Measurements from ENCODE around the gene TMEM41A. TPM values are rescaled to one million over a fixed set of nuclear protein-coding genes. Genes with fewer than 3 reads are reported as not detected.
"Not testable (repeated sequence)": the region's sequence is repeated elsewhere in the genome, so short reads cannot be mapped to it uniquely, and the experiment has no call there.

Gene TMEM41A
- total RNA-seq, 4 donors from 2014 or later, result 12.5 to 24.6 (median 13.4) TPM

DNA sequence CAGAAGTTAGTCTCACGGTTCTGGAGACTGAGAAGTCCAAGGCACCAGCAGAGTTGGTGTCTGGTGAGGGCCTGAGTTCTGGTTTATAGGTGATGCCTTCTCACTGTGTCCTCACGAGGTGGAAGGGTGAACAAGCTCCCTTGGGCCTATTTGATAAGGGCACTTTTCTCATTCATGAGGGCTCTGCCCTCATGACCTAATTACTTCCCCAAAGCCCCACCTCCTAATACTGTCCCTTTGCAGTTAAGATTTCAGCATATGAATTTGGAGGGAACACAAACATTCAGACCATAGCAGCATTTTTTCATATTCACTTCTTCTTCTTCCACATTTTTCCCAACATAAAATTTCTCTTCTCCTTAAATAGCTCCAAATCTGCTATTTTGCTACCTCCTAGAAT is 41.5 kb downstream of the TMEM41A start:
- DNase-seq (ENCODE audit: low spot score), result no peak
- no peak for ATAC-seq (ENCODE audit: low FRiP score)
- TF ChIP-seq, protein P1, sequence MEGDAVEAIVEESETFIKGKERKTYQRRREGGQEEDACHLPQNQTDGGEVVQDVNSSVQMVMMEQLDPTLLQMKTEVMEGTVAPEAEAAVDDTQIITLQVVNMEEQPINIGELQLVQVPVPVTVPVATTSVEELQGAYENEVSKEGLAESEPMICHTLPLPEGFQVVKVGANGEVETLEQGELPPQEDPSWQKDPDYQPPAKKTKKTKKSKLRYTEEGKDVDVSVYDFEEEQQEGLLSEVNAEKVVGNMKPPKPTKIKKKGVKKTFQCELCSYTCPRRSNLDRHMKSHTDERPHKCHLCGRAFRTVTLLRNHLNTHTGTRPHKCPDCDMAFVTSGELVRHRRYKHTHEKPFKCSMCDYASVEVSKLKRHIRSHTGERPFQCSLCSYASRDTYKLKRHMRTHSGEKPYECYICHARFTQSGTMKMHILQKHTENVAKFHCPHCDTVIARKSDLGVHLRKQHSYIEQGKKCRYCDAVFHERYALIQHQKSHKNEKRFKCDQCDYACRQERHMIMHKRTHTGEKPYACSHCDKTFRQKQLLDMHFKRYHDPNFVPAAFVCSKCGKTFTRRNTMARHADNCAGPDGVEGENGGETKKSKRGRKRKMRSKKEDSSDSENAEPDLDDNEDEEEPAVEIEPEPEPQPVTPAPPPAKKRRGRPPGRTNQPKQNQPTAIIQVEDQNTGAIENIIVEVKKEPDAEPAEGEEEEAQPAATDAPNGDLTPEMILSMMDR (IDR thresholded peaks at IDR 0.05), result no peak

DNA sequence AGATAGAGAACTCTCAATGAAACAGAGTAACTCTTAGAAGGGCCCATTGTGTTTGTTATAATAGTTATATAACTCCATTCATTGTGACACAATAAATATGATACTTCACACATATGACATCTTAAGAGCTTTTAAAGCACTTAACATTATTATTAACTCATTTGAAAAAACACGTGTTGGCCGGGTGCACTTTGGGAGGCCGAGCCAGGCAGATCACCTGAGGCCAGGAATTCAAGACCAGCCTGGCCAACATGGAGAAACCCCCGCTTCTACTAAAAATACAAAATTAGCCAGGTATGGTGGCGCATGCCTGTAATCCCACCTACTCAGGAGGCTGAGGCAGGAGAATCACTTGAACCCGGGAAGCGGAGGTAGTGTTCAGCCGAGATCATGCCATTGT is 47.4 kb downstream of the TMEM41A start:
- DNase-seq (ENCODE audit: low spot score); ATAC-seq (ENCODE audit: low FRiP score): not testable (repeated sequence)

DNA sequence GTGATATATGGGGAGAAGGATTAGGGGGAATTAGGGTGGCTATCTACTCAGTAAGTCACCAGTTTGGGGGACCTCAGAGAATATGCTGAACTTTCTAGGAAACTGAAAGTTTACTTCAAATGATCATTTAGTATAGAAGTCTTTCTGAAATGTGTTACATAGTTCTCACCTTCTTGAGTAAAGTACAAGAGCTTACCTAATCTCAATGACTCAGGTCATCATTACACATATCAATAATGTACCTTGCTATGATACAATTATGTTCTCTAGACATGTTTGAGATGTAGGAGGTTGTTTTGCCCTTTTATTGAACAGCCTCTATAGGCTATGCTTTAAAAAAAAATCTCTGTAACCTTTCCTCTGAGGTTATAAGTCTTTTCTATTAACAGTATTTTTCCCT is 50.7 kb downstream of the TMEM41A start:
- ATAC-seq (ENCODE audit: low FRiP score) (no peak), DNase-seq (ENCODE audit: low spot score) (no peak)
- TF ChIP-seq, protein P1 (IDR thresholded peaks at IDR 0.05), result no peak

DNA sequence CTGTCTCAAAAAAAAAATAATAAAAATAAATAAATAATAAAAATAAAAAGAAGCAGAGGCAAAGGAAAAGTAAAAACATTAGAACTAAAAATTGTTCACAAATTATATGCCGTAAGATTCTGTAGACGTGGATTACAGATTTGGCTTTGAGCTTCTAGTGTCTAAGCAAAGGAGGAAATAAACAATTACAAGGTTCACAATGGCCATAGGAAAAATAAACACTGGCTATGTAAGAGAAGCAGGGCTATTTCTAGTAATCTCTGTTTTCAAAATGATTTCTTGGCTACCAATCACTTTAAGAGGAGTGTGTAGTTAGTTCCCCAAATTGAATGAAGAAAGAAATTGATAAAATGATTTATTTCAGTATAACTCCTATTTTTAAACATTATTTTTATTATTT is 54.5 kb downstream of the TMEM41A start:
- ATAC-seq (ENCODE audit: low FRiP score), result no peak
- TF ChIP-seq, protein P1 (IDR thresholded peaks at IDR 0.05), result no peak

DNA sequence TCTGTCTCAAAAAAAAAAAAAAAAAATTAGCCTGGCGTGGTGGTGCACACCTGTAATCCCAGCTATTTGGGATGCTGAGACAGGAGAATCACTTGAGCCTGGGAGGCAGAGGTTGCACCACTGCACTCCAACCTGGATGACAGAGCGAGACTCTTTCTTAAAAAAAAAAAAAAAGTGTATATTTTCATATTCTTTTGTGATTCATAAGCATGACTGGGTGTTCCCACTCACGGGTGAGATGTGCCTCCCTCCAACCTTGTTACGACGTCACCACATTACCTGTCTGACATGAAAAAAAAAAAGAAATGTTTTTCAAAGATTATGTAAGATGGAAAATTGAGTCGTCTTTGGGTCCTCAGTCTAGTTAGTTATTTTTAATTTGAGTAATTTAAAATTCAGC is 56.8 kb downstream of the TMEM41A start:
- TF ChIP-seq, protein P1 (IDR thresholded peaks at IDR 0.05), result no peak

More for the DNA sequence above, 54.5 kb downstream of the TMEM41A start:
- DNase-seq (ENCODE audit: low spot score), result no peak

DNA sequence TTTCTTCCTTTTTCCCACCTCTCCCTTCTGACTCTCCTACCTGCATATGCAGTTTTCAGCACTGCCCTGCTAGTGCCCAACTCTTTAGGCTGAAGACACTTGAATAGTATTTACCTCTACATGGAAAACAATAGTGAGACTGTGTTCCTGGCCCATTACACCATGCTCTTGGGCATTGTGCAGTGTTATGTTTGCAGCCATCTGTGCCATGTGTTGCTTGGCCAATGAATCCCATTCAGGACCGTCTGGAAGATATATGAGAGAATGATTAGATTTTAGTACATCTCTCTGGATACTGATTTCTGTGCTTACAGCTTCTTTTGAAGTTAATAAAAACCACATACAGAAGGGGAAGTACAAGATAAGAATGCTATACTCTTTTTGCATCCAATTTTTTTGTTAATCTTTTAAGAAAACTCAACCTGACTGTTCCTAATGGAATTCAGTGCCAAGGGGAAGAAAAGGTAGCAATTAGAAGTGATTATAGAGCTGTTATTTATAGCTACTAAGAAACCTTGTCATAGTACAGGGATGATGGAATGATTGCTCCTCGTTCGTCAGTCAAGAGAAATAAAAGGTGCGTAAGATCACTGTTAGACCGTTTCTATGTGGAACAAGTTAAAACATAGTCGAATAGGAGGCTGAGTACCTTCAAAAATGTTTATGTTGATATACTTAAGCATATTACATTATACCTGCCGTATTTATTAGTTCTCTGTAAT is 58.9 kb downstream of the TMEM41A start:
- no peak for ATAC-seq (ENCODE audit: low FRiP score)
- TF ChIP-seq, protein P1 (IDR thresholded peaks at IDR 0.05), result no peak

More for the DNA sequence above, 56.8 kb downstream of the TMEM41A start:
- no peak for DNase-seq (ENCODE audit: low spot score)
- no peak for ATAC-seq (ENCODE audit: low FRiP score)

More for the DNA sequence above, 58.9 kb downstream of the TMEM41A start:
- no peak for DNase-seq (ENCODE audit: low spot score)

Other genes with a start within 250 kb of the TMEM41A start
- 10 to 100 TPM in 2 of 4 donors, 1 to 10 TPM in 2; 6.3 to 11.0 (median 9.1) TPM for gene EHHADH, start 245.0 kb downstream of the TMEM41A start, total RNA-seq
- gene MAP3K13, start 135.9 kb downstream of the TMEM41A start, total RNA-seq, result 10 to 100 TPM; 12.4 to 17.8 (median 16.3) TPM
- gene LIPH, start 53.6 kb upstream of the TMEM41A start, total RNA-seq, result under 1 TPM in 1 of 4 donors, not detected in 3; 0.25 TPM
- gene SENP2, start 87.3 kb upstream of the TMEM41A start, total RNA-seq, result 10 to 100 TPM; 23.7 to 56.9 (median 30.6) TPM